GM12865 (cell line): ENCODE measurements around the gene IRF2.
A peak's percentile ranks its signal among the peaks of the same experiment; 100 is the strongest.
"Not testable (repeated sequence)": the region's sequence is repeated elsewhere in the genome, so short reads cannot be mapped to it uniquely, and the experiment has no call there.

Source experiments
- DNase-seq: peaks from one replicate; pipeline ENCODE4 v3.0.0; 2010; ENCODE audit warnings: low read depth
- H3K4me3 ChIP-seq: 2 replicates; pipeline ENCODE4 v1.5.1; 2011; ENCODE audit warnings: mild to moderate bottlenecking, low read depth, low read length, control low read depth
- CTCF ChIP-seq: IDR thresholded peaks from 2 replicates; pipeline ENCODE4 v1.5.1; 2011; ENCODE audit warnings: low read length, control low read depth, low read depth, inconsistent platforms; ENCODE audit not compliant: insufficient read depth; ENCODE audit errors: missing control alignments

The IRF2 gene

GRCh38 chr4:184345573-184345922 lies 128.8 kb downstream of the IRF2 start:
- H3K4me3 ChIP-seq = no peak overlapping the region
- DNase-seq = no peak
- TF ChIP-seq CTCF = no peak

- DNase-seq = peak; percentile 20
- H3K4me3 ChIP-seq = no peak overlapping the region
- no peak for TF ChIP-seq CTCF
These were observed 129.3 kb downstream of the IRF2 start for GRCh38 chr4:184344899-184345572.

GRCh38 chr4:184344435-184344834 lies 129.9 kb downstream of the IRF2 start:
- peak overlapping the region; percentile 56 for H3K4me3 ChIP-seq
- TF ChIP-seq CTCF = no peak
- no peak for DNase-seq

GRCh38 chr4:184343502-184344177 lies 130.7 kb downstream of the IRF2 start:
- TF ChIP-seq CTCF = no peak
- DNase-seq = peak; percentile 87
- H3K4me3 ChIP-seq = peak overlapping the region; percentile 56

- peak overlapping the region; percentile 56 for H3K4me3 ChIP-seq
- DNase-seq = not testable (repeated sequence)
These were observed 131.5 kb downstream of the IRF2 start for GRCh38 chr4:184342857-184343237.

- no peak for DNase-seq
- no peak for TF ChIP-seq CTCF
- no peak overlapping the region for H3K4me3 ChIP-seq
These were observed 132.0 kb downstream of the IRF2 start for GRCh38 chr4:184342167-184342856.

GRCh38 chr4:184339398-184340193 lies 134.8 kb downstream of the IRF2 start:
- not testable (repeated sequence) for H3K4me3 ChIP-seq, DNase-seq
